AG04450 (cell line): Measurements from ENCODE around the gene PITHD1. TPM values are rescaled to one million over a fixed set of nuclear protein-coding genes. Genes with fewer than 3 reads are reported as not detected.
"Not testable (repeated sequence)": the region's sequence is repeated elsewhere in the genome, so short reads cannot be mapped to it uniquely, and the experiment has no call there.

Experiments used
- CTCF ChIA-PET: fragments of 300-600, 350-600 bp; formaldehyde crosslinking; extraction: SDS; loops from one replicate; lab custom pipeline; 2022; ENCODE audit warnings: antibody characterized with exemption, inconsistent platforms; lab: Charles Lee
- POLR2A ChIA-PET: fragments of 350-600 bp; formaldehyde crosslinking; extraction: SDS; loops from one replicate; lab custom pipeline; 2021; ENCODE audit warnings: antibody characterized with exemption, inconsistent platforms; lab: Yijun Ruan, JAX
- DNase-seq: peaks from one replicate; pipeline ENCODE4 v3.0.0-alpha.2; 2011; ENCODE audit warnings: low read depth, low spot score
- H3K27ac ChIP-seq: one replicate; pipeline ENCODE4 v1.5.1; 2012; ENCODE audit warnings: low read depth, low read length, control low read depth
- H3K27me3 ChIP-seq: one replicate; pipeline ENCODE4 v1.6.0; 2012; ENCODE audit warnings: low read length; ENCODE audit not compliant: control insufficient read depth, insufficient read depth
- H3K4me3 ChIP-seq: 2 replicates; pipeline ENCODE4 v1.5.1; 2011; ENCODE audit warnings: mild to moderate bottlenecking, low read depth, low read length, control low read depth
- H3K9me3 ChIP-seq: 2 replicates; pipeline ENCODE4 v1.5.1; 2012; ENCODE audit warnings: low read length; ENCODE audit not compliant: control insufficient read depth, insufficient read depth
- CTCF ChIP-seq: IDR thresholded peaks from 2 replicates; pipeline ENCODE4 v1.5.1; 2011; ENCODE audit warnings: low read depth, low read length, control low read depth, inconsistent platforms
- polyA plus RNA-seq: library from polyadenylated mRNA; depleted of rRNA; stranded (reverse); fragments of >200 nt; gene quantifications from 2 replicates; pipeline ENCODE4 v1.2.3, GENCODE V29; 2011

Gene PITHD1
- polyA plus RNA-seq, 1 experiment = 41.1 TPM

DNA sequence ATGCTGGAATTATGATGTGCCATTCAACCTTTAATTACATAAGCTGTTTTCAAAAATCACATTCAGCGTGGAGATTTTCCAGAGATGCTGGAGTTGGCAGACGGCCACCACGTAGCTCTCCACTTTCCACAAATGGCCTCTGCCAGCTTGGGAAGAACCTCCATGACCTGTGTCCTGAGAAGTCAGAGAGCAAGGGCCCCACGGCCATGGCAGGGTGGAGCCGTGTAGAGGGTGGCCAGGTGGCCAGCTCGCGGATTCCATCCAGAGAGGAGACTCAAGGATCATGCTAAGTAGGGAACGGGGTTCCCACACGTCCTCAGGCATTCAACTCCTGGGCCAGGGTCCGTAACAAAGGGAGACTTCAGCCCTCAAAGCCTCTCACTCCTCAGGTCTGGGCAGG is 23.7 kb downstream of the PITHD1 start:
- no peaks in the 10 kb centered on the region for H3K27me3 ChIP-seq
- no peaks in the 10 kb centered on the region; the same call in 1 of the 2 replicates for H3K9me3 ChIP-seq
- H3K4me3 ChIP-seq = no peak overlapping the region
- DNase-seq = no peak
- H3K27ac ChIP-seq = no peak overlapping the region
- TF ChIP-seq CTCF = no peak
- ChIA-PET CTCF (interaction anchor here (0.6 to 2.4 kb wide), 3 partner anchors 8 to 1643 kb away, joined by 3 to 7 read pairs (median 4); no protein-coding TSS in a partner anchor), POLR2A (interaction anchor here (0.7 to 1.0 kb wide), 4 partner anchors 9 to 23 kb away, joined by 3 read pairs; partner anchors contain the start of gene HMGCL)

GRCh38 chr1:23802809-23803342 is 24.7 kb downstream of the PITHD1 start:
- not testable (repeated sequence) for H3K27ac ChIP-seq, H3K27me3 ChIP-seq, DNase-seq, H3K4me3 ChIP-seq, H3K9me3 ChIP-seq
- ChIA-PET POLR2A (interaction anchor here (0.9 kb wide), 1 partner anchor 23 kb away, joined by 3 read pairs; no protein-coding TSS in a partner anchor), CTCF (interaction anchor here (1.0 kb wide), 1 partner anchor 8 kb away, joined by 3 read pairs; no protein-coding TSS in a partner anchor)

DNA sequence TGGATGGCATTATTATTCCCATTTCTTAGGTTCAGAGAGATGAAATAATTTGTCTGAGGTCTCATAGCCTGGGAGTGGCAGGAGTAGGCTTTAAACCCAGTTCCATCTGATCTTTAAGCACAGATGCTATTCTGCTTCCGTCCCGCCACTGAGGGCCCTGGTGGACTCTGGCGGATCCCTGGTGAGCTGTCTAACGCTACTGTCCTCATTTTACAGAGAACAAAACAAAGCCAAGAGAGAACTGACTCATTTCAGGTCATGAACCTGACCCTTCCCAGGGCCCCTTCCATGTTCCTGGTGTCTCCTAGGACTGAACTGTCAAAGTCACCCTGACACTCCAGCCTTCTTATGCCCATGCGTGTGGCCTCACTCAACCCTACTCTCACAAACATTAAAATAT is 25.5 kb downstream of the PITHD1 start:
- H3K27ac ChIP-seq = no peak overlapping the region
- POLR2A ChIA-PET = no interaction called here
- no peak for DNase-seq
- no peak overlapping the region for H3K4me3 ChIP-seq
- no peak for TF ChIP-seq CTCF
- CTCF ChIA-PET = no interaction called here
- no peaks in the 10 kb centered on the region; the same call in 1 of the 2 replicates for H3K9me3 ChIP-seq
- H3K27me3 ChIP-seq = no peaks in the 10 kb centered on the region

DNA sequence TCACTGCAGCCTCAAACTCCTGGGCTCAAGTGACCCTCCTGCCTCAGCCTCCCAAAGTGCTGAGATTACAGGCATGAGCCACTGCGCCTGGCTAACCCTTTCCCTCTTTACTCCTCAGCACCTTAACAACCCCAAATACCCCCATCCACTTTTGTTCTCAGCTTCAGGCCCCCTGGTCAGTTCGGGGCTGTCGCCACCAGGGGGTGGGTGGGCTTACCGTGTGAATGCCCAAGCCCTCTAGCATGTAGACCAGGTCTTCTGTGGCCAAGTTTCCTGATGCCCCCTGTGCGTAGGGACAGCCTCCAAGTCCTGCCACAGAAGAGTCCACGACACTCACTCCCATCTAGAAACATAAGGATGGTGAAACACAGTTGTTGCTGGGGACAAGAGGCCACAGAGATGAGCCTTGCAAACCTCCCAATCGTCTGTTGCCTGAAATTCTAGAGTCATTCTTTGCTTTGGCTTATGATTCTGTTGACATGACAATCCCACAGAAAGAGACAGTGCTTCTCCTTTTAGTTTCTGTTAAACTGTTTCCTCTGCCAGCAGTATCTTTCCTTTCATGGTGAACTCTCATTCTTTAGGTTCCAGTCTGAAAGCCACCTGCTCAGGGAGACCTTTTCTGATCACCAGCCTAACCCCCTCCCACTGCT is 26.1 kb downstream of the PITHD1 start:
- Histone ChIP-seq H3K27ac (no peak overlapping the region), H3K27me3 (no peaks in the 10 kb centered on the region), H3K9me3 (no peaks in the 10 kb centered on the region; the same call in 1 of the 2 replicates), H3K4me3 (no peak overlapping the region)
- ChIA-PET POLR2A (no interaction called here), CTCF (no interaction called here)
- peak; percentile 28; the same call in 1 of the 2 replicates for TF ChIP-seq CTCF
- DNase-seq = no peak

DNA sequence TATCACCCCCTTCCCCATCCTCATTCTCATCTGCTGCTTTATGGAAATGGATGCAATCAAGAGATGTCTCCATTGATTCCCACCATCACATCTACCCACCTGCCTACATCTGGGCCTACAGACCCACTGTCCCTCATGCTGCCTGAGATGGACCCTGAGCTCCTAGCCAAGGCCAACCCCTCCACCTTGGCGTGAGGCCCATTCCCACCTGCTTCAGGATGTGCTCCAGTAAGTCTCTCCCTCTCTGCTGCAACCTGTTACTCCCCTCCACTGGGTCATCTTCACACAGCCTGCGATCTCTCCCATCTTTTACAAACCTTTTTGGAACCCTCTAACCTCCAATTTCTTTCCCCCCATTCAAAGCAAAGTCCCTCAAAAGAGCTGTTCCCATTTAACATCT is 26.8 kb downstream of the PITHD1 start:
- ChIA-PET CTCF (interaction anchor here (0.9 kb wide), 1 partner anchor 33 kb away, joined by 3 read pairs; no protein-coding TSS in a partner anchor), POLR2A (interaction anchor here (0.7 kb wide), 1 partner anchor 20 kb away, joined by 4 read pairs; the partner anchor contains the start of gene HMGCL)
- Histone ChIP-seq H3K9me3 (no peaks in the 10 kb centered on the region; the same call in 1 of the 2 replicates), H3K27me3 (no peaks in the 10 kb centered on the region), H3K27ac (no peak overlapping the region), H3K4me3 (no peak overlapping the region)
- no peak for DNase-seq
- TF ChIP-seq CTCF = no peak
